ENCODE measurements around the gene NUSAP1.
A peak's percentile ranks its signal among the peaks of the same experiment; 100 is the strongest.
"Not testable (repeated sequence)": the region's sequence is repeated elsewhere in the genome, so short reads cannot be mapped to it uniquely, and the experiment has no call there.

Gene NUSAP1

GRCh38 chr15:41411441-41411840, 78.8 kb downstream of the NUSAP1 start:
- Histone ChIP-seq H3K36me3 (ENCODE audit: control insufficient read depth, insufficient read depth, low read length) (no peaks in the 10 kb centered on the region), H3K27ac (ENCODE audit: low read length) (no peak overlapping the region), H3K9me3 (ENCODE audit: control insufficient read depth, insufficient read depth, low read length) (no peaks in the 10 kb centered on the region), H3K27me3 (ENCODE audit: control insufficient read depth, insufficient read depth, low read length) (no peaks in the 10 kb centered on the region), H3K4me1 (ENCODE audit: control insufficient read depth, insufficient read depth, low read length) (0 out of 2 replicates have a peak, but pooled peaks cover 1% of the 10 kb centered on the region), H3K4me3 (ENCODE audit: low read length) (no peak overlapping the region)
- WGBS (ENCODE audit: insufficient coverage, insufficient read length), result no CpG with 5 or more reads among the region's 3 CpGs
- DNase-seq (ENCODE audit: low read depth, low spot score), result no peak

- DNase-seq (ENCODE audit: low read depth, low spot score), result peak; percentile 22
- WGBS (ENCODE audit: insufficient coverage, insufficient read length), result no CpG with 5 or more reads among the region's 20 CpGs
Observed at GRCh38 chr15:41416128-41416741, 83.6 kb downstream of the NUSAP1 start.

GRCh38 chr15:41416742-41417417, 84.2 kb downstream of the NUSAP1 start, which contains the start of gene RTF1:
Gene RTF1 (plus strand): TSS chr15:41417095. CDS start chr15:41417116, 21 bp downstream.
- H3K27me3 ChIP-seq (ENCODE audit: control insufficient read depth, insufficient read depth, low read length), result no peaks in the 10 kb centered on the region

More at GRCh38 chr15:41416128-41416741, 83.6 kb downstream of the NUSAP1 start:
- H3K36me3 ChIP-seq (ENCODE audit: control insufficient read depth, insufficient read depth, low read length), result no peaks in the 10 kb centered on the region
- H3K27me3 ChIP-seq (ENCODE audit: control insufficient read depth, insufficient read depth, low read length), result no peaks in the 10 kb centered on the region
- no peak overlapping the region for H3K27ac ChIP-seq (ENCODE audit: low read length)
- peak overlapping the region; percentile 96 for H3K4me3 ChIP-seq (ENCODE audit: low read length)
- no peaks in the 10 kb centered on the region for H3K9me3 ChIP-seq (ENCODE audit: control insufficient read depth, insufficient read depth, low read length)
- 0 out of 2 replicates have a peak, but pooled peaks cover 1% of the 10 kb centered on the region for H3K4me1 ChIP-seq (ENCODE audit: control insufficient read depth, insufficient read depth, low read length)

GRCh38 chr15:41417418-41418195, 84.9 kb downstream of the NUSAP1 start:
- DNase-seq (ENCODE audit: low read depth, low spot score), result no peak
- H3K27ac ChIP-seq (ENCODE audit: low read length), result no peak overlapping the region

More at GRCh38 chr15:41416742-41417417, 84.2 kb downstream of the NUSAP1 start, which contains the start of gene RTF1:
- H3K36me3 ChIP-seq (ENCODE audit: control insufficient read depth, insufficient read depth, low read length), result no peaks in the 10 kb centered on the region
- H3K27ac ChIP-seq (ENCODE audit: low read length), result no peak within 1 kb of the TSS
- 0 out of 2 replicates have a peak, but pooled peaks cover 1% of the 10 kb centered on the region for H3K4me1 ChIP-seq (ENCODE audit: control insufficient read depth, insufficient read depth, low read length)
- H3K4me3 ChIP-seq (ENCODE audit: low read length), result peak within 1 kb of the TSS; percentile 96
- H3K9me3 ChIP-seq (ENCODE audit: control insufficient read depth, insufficient read depth, low read length), result no peaks in the 10 kb centered on the region
- WGBS (ENCODE audit: insufficient coverage, insufficient read length), result no CpG with 5 or more reads among the region's 74 CpGs
- peak; percentile 55 for DNase-seq (ENCODE audit: low read depth, low spot score)

GRCh38 chr15:41423979-41424659, 91.4 kb downstream of the NUSAP1 start:
- Histone ChIP-seq H3K4me1 (ENCODE audit: control insufficient read depth, insufficient read depth, low read length) (no peaks in the 10 kb centered on the region), H3K36me3 (ENCODE audit: control insufficient read depth, insufficient read depth, low read length) (no peaks in the 10 kb centered on the region), H3K27me3 (ENCODE audit: control insufficient read depth, insufficient read depth, low read length) (no peaks in the 10 kb centered on the region), H3K9me3 (ENCODE audit: control insufficient read depth, insufficient read depth, low read length) (no peaks in the 10 kb centered on the region), H3K4me3 (ENCODE audit: low read length) (no peak overlapping the region), H3K27ac (ENCODE audit: low read length) (no peak overlapping the region)
- WGBS (ENCODE audit: insufficient coverage, insufficient read length), result no CpG with 5 or more reads among the region's 7 CpGs
- DNase-seq (ENCODE audit: low read depth, low spot score), result no peak

More at GRCh38 chr15:41417418-41418195, 84.9 kb downstream of the NUSAP1 start:
- Histone ChIP-seq H3K9me3 (ENCODE audit: control insufficient read depth, insufficient read depth, low read length) (no peaks in the 10 kb centered on the region), H3K36me3 (ENCODE audit: control insufficient read depth, insufficient read depth, low read length) (no peaks in the 10 kb centered on the region), H3K4me1 (ENCODE audit: control insufficient read depth, insufficient read depth, low read length) (0 out of 2 replicates have a peak, but pooled peaks cover 1% of the 10 kb centered on the region), H3K27me3 (ENCODE audit: control insufficient read depth, insufficient read depth, low read length) (no peaks in the 10 kb centered on the region), H3K4me3 (ENCODE audit: low read length) (peak overlapping the region; percentile 96)
- WGBS (ENCODE audit: insufficient coverage, insufficient read length), result no CpG with 5 or more reads among the region's 37 CpGs

GRCh38 chr15:41424809-41425208, 92.1 kb downstream of the NUSAP1 start:
- no peak overlapping the region for H3K27ac ChIP-seq (ENCODE audit: low read length)
- H3K4me1 ChIP-seq (ENCODE audit: control insufficient read depth, insufficient read depth, low read length), result no peaks in the 10 kb centered on the region
- no peak overlapping the region for H3K4me3 ChIP-seq (ENCODE audit: low read length)
- no peaks in the 10 kb centered on the region for H3K36me3 ChIP-seq (ENCODE audit: control insufficient read depth, insufficient read depth, low read length)
- no peaks in the 10 kb centered on the region for H3K9me3 ChIP-seq (ENCODE audit: control insufficient read depth, insufficient read depth, low read length)
- H3K27me3 ChIP-seq (ENCODE audit: control insufficient read depth, insufficient read depth, low read length), result no peaks in the 10 kb centered on the region
- no CpG with 5 or more reads among the region's 14 CpGs for WGBS (ENCODE audit: insufficient coverage, insufficient read length)
- no peak for DNase-seq (ENCODE audit: low read depth, low spot score)

GRCh38 chr15:41425907-41426306, 93.2 kb downstream of the NUSAP1 start:
- not testable (repeated sequence) for H3K4me3 ChIP-seq (ENCODE audit: low read length); H3K36me3 ChIP-seq (ENCODE audit: control insufficient read depth, insufficient read depth, low read length); H3K27me3 ChIP-seq (ENCODE audit: control insufficient read depth, insufficient read depth, low read length); H3K27ac ChIP-seq (ENCODE audit: low read length); H3K4me1 ChIP-seq (ENCODE audit: control insufficient read depth, insufficient read depth, low read length); H3K9me3 ChIP-seq (ENCODE audit: control insufficient read depth, insufficient read depth, low read length); DNase-seq (ENCODE audit: low read depth, low spot score)
- no CpG with 5 or more reads among the region's 5 CpGs for whole genome bisulfite sequencing (ENCODE audit: insufficient coverage, insufficient read length)

- Histone ChIP-seq H3K4me3 (ENCODE audit: low read length) (no peak overlapping the region), H3K36me3 (ENCODE audit: control insufficient read depth, insufficient read depth, low read length) (no peaks in the 10 kb centered on the region), H3K4me1 (ENCODE audit: control insufficient read depth, insufficient read depth, low read length) (no peaks in the 10 kb centered on the region), H3K27me3 (ENCODE audit: control insufficient read depth, insufficient read depth, low read length) (no peaks in the 10 kb centered on the region), H3K9me3 (ENCODE audit: control insufficient read depth, insufficient read depth, low read length) (no peaks in the 10 kb centered on the region), H3K27ac (ENCODE audit: low read length) (no peak overlapping the region)
- no peak for DNase-seq (ENCODE audit: low read depth, low spot score)
- no CpG with 5 or more reads among the region's 10 CpGs for WGBS (ENCODE audit: insufficient coverage, insufficient read length)
Observed at GRCh38 chr15:41429003-41429890, 96.6 kb downstream of the NUSAP1 start.

All from iPS DF 6.9 (cell line).